ENCODE measurements around the gene NTM.

NTM gene

DNA sequence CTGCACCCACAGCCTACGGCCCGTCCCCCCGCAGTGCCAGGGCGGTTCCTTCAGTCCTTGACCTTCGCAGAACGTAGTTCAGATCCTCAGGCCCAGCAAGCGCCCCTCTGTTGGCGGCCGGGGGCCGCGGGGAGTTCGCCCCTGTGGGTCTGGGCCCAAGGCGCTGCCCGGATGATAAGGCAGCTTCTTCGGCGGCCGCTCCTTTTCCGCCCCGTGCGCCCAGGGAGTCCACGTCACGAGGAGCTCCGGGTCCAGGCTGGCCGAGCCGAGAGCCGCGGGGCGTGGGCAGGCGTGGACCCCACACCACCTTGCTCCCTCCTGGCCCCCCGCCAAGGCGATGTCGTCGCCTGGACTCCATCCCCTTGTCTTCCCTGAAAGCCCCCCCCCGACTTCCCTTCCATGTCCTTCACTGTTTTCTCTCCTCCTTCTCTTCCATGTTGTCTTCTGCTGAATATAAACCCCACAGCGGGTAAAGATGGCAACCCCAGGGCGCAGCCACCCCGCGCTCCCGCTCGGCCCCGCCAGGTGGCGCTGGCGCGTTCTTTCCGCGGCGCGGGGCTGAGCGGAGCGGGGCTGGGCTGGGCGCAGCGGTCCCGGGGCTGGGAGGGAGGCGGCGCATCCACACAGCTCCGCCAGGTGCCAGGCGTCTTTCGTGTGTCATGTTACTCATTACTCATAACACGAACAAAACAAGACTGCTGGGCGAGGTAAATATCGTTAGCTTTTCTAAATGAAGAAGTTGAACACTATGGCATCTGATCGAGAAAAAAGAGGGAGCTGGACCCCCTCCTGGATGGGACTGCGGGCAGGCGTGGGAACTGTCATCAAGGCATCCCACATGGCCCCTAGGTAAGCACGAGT, 321.0 kb downstream of the NTM start:
- DNase-seq = peak; percentile 45

DNA sequence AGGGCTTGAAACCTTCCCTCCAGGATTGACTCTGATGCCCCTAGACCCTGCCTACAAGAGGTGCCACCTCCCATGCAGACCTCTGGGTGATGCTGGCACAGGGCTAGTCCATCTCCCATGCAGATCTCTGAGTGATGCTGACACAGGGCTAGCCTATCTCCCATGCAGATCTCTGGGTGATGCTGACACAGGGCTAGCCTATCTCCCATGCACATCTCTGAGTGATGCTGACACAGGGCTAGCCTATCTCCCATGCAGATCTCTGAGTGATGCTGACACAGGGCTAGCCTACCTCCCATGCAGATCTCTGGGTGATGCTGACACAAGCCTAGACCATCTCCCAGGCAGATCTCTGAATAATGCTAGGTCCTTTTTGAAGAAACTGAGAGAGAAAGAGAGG, 321.7 kb downstream of the NTM start:
- DNase-seq = peak; percentile 14

DNA sequence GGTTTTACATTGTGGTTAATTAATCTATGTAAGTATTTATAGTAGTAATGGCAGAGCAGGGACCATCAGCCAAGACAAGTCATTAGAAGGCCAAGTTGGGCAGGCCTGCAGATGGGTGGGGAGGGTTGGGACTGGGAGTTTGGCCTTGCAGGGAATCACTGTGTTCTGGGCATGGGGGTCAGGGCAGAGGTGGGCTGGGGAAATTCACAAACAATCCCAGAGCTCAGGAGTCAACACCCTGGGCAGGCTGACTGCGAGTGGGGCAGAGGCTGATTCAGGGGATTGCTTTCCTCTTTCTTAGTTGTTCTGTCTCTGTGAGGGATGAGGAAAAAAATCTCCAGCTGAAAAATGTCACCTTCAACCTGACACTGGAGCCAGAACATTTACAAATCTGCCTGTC, 322.5 kb downstream of the NTM start:
- DNase-seq = no peak

DNA sequence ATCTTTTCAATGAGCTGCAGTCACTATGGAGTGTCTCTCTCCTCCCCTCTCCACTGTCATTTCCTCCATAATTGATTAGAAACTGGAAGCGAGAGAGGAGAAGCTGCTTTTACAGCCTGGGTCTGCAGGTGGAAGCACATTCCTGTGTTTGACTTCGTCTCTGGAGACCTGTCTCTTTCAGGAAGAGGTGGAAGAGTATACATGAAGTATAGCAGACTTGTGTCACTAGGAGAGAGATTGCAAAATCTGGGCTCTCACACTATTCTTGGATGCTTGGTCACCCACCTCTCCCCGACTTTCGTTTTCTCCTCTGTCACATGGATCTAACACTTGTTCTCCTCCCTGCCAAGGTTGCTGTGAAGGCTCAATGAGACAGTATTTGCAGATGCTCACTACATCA, 323.3 kb downstream of the NTM start:
- no peak for DNase-seq

DNA sequence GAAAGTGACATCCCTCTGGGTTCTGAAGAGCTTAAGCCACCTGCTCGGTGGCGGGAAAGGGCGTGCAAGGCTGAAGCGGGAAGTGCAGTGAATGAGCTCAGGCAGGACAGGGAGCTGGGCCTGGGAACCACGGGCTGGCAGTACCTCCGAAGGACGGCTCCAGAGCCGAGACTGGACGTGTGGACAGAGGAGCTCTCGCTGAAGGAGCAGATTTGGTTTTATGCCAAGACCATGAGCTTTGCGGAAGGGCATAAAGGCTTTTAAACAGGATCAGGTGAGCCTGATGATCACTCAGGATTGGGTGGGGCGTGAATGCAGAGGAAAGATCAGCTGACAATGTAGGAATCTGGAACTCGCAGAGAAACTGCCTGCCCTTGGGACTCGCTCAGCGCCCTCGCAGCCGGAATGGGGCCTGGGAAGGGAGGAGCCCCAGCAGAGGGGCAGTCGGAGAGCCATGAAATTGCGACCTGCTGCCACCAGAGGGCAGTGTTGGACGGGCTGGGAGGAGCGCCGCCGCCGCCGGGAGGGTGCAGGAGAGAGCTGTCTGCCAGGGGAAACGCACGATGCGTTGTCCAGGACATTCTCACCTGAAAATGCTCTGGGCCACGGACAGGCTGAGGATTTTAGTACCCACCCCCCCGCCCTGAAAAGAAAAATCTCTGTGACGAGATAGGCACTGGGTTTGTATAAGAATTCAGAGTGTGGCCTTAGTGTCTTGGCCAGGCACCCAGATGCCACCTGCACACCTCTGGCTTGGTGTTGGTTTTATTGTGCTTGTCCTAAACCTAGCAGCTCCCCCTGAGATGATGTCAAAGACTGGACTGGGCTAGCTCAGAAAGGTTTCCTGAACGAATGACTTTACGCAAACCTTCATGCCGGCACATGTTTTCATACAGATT, 324.4 kb downstream of the NTM start:
- DNase-seq = peak; percentile 75

DNA sequence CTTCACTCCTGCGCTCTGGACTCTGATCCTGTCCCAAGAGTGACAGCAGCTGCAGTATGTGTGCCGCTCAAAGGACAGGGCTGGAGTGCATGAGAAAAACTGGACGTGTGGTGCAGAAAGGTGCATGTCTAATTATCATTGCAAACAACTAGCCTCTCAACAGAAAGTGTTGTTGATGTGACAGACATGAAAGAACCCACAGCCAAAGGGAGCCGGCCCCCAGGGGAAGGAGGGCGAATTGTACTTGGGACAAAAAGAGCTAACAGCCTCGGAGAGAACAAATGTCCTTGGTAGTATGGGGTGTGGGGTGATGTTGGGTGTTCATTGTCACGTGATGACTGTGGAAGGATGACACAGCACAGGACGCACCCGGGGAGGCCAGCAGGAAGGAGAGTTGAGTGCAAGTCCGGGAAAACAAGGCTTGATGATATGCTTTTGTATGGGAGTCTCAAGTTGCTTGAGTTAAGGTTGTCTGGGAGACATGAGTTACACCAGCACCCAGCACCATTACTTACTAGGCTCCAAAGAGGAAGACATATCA, 325.5 kb downstream of the NTM start:
- DNase-seq = no peak

DNA sequence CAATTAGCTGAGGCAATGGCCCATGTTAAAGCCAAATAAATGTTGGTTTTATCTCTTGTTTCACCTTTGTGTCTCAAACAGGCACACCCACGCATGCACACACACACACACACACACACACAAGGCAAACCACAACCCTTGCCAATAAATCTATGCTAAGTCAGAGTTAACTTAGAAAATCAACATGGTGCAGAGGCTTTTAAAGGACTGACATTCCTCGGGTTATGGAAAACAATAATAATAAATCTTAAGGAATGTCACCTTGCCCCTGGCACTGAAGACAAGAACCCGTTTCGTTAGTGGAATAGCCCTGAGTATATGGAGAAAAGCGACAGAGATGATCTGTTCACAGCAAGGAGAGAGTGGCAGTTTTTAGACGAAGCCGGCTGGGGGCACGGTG, 326.3 kb downstream of the NTM start:
- DNase-seq = no peak

DNA sequence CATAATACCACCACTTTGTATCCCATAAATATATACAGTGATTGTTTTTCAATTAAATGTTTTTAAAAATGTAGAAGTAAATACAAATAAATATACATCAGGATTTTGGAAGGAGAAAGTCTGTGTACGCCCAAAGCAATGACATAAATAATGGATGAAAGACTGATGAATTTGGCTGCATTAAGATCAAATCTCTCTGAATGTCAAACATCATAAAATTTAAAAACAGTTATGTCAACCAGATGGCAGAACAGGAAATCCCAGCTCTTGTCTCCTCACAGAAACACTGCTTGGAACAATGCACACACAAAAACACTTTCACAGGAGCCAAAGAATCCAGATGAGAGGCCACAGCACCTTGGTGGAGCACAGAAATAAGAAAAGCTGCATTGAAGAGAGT, 332.9 kb downstream of the NTM start:
- no peak for DNase-seq

DNA sequence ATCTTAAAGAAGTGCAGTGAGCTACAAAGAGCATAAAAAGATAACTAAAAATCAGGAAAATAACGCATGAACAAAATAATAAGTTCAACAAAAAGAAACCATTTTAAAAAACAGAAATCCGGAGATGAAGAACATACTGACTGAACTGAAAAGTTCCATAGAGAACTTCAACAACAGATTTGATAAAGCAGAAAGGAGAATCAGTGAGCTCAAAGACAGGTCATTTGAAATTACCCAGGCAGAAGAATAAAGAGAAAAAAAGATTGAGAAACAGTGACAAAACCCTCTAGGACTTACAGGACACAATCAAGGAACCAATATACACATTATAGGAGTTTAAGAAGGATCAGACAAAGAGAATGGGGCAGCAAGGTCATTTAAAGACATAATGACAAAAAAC, 334.3 kb downstream of the NTM start:
- no peak for DNase-seq

DNA sequence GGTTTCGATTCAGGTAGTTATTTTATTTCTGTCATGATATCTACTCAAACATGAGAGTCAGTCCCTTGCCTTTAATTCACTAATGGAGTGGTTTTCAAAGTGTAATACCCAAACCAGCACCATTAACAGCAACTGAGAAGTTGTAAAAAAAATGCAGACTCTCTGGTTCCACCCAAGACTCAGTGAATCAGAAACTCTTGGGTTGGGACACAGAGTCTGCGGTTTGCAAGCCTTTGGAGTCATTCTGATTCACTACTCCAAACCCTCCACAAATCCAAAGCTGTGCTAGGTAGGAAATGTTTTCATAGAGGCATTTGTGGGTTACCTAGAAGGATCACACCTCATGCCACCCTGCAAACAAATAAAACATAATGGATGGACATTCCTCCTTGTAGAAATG, 340.1 kb downstream of the NTM start:
- no peak for DNase-seq

DNA sequence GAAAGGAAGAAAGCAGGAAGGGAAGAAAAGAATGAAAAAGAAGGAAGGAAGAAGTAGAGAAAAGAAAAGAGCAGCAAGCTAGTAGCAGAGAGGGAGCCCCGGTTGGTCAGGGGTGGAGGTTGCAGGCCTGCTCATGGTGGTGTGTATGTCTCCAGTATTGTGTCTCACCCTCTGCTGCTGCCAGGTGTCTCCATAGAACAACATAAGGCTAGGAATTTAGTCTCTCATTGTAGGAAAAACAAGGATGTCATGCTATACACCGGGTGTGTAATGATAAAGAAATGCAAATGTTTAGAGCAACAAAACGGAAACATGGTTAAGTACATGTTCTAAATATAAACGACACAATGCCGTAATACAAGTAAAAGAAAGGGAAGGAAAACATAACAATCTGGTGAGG, 342.5 kb downstream of the NTM start:
- no peak for DNase-seq

DNA sequence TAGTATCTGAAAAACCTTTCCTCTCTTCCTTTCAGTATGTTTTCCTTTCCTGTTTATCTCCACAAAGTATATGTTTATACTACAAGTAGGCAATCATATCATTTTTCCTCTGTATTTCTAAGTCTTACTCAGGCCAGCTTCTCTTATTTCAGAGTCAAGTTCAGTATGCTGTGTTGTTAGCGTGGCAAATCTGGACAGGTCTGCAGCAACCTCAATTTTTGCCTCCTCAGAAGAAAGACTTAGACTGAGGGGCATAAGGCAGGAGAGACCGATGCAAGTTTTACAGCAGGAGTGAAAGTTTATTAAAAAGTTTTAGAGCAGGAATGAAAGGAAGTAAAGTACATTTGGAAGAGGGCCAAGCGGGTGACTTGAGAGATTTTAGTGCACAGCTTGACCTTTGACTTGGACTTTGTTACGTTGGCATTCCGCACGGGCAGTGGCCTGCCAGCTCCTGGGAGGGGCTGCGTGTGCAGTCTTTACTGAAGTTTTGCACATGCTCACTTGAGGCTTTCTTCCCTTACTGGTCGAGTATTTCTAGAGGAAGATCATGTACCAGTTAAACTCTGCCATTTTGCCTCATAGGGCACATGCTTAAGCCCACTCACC, 343.2 kb downstream of the NTM start:
- no peak for DNase-seq

DNA sequence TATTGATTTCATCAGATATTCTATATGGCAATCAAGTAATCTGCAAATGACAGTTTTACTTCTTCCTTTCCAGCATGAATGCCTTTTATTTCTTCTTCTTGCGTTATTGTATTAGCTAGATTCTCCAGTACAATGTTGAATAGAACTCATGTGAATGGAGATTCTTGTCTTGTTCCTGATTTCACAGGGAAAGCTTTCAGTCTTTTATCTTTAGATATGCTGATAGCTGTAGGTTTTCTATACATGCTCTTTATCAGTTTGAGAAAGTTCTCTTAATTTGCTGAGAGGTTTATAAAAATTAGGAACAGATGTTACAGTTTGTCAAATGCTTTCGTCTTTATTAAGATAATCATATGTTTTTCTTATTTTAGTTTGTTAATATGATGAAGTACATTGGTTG, 347.2 kb downstream of the NTM start:
- no peak for DNase-seq

DNA sequence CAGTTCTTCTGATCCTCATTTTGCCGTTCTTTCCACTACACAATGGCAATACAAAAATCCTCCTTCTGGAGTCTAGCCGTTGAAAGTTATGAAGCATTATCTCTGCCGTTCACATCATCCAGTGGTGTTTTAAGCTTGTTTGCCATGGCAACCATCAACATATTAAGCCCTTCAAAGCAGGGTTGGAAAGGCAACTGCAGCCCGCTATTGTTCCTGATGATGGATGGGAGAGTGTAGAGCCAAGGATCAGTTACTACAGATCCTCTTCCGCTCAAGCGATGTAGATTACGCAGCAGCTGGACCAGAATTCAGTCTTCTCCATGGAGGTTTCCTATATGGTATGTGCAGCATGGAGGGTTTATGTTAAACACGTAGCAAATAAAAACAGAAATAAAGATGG, 352.7 kb downstream of the NTM start:
- DNase-seq = no peak

DNA sequence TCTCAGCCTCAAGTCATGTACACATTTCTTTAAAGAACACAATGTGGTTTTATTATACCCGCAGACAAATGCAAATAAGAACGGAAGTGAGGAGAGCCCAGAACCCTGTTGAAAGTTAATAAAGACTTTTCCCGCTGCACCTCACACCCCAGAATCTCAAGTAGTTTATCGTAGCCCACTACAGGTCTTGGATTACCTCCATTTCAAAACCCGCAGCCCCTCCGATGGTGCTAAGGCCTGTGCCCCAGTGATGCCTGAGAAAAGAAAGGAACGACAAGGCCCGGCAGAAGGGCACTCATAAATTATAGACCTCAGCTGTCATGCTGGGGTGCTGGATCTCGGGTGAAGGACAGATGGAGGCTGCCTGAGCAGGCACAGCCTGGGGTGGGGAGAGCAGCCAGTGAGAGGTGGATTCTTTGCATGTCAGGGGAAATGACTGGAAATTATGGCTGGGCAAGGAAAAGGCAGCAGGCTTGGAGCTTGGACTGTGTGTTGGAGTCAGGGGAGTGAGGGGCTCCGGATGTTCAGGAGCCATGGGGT, 354.1 kb downstream of the NTM start:
- DNase-seq = no peak

DNA sequence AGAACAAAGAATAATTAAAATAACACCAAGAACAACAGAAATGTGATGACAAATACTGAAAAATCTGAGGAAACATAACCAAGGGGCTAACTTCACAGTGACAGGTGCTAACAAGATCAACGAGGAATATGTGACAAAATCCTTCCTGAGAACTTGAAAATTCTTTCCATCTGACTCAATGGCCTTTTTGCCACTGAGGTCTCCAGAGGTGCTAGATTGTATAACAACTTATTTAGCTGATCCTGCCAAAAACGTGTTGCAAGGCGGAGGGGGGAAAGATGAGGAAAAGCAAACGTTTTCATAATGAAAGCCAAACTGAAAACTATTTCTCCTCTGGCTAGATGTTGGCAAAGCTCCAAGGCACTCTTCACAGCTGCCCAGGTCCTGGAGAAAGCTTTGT, 364.5 kb downstream of the NTM start:
- DNase-seq = no peak

DNA sequence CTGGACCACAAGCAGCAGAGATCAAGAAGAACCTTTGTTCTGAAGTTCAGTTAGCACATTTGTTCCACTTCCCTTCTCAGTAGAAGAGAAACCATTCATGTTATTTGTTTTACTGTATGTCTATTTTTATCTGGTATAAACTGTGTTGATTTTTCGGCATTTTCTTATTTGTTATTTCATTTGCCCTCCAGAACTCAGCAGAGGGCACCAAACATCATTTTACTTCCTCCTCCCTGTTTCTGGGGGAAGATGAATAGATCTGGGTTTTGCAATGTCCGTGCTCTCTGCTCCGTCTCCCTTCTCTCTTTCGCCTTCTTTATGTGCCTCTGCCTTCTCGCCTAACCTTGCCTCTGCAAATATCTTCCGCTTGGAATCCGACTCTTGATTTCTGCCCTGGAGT, 366.9 kb downstream of the NTM start:
- DNase-seq = no peak

DNA sequence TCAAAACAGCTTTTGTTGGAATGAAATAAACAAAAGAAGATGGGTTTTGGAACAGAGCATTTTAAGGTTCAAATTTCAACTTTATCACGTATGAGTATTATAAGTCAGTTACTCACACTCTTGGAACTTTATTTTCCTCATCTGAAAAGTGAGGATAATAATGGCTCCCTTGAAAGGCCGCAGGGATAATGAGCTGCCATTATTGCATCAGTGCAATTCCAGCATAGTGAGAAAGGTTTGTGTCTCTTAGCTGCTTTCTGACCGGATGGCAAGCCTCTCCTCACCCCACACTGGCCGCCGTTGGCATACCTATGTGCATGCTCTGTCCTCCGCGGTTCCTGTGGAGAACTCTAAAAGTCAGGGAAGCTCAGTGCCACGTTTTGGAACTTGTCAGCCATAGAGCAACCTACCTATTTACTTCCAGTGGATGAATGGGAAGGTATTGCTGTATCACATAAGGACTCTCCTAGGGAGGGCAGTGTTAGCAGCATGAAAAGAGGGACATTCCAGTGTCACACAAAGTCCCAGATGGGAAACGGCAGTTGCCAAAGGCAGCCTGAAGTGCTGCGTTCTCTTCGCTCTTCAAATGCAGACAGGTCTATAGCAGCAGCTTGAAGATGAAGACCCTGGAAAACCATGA, 368.9 kb downstream of the NTM start:
- no peak for DNase-seq

DNA sequence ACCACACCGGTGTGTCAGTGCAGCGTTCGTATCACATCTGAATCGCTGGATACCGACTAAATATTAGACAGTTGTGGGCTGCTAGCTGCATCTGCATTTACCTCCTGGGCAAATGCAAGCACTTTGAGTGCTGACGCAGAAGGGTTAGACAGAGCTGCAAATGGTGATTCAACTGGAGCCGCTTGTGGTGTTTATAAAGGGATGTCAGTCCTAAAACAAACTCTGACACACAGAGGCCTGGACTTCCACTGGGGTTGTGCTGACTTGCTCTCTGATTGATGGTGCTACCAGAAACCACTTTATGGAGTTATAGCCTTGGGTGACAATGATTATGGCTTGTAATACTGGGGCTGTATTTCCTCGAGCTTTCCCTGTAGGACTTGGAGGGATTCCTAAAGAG, 374.4 kb downstream of the NTM start:
- no peak for DNase-seq

DNA sequence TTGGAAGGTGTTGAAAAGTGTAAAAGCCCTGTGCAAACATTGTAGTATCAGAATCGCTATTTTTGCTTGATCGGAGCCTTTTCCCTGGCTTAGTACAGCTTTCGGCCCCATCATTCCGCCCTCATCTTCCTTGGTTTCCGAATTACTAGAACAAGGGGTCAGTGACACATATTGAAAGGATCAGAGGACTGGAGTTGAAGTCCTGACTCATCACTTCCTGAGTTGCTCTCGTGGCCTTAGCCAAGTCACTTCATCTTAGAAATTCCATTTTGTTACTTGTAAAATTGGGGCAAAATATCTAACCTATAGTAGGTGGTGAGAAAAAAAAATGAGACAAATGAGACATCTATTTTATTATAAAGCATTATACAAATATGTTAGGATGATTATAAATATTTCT, 375.0 kb downstream of the NTM start:
- peak; percentile 3 for DNase-seq

DNA sequence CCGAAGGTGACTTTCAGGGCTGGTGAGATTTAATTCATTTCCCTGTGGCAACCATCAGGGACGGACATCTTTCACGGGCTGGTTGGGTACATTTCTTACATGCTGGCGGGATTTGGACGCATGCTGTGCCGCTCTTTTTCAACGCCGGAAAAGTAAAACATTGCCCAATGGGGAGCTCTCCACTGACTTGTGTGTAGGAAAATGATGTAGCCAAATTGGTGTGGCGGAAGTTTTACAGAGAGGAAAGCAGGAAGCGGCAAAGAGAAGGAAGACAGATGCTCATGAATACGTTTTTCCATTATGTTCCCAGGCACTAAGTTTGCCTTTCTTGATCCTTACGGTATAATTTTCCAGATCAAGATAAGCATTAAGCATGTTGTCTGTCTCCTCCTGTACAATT, 375.8 kb downstream of the NTM start:
- DNase-seq = no peak

DNA sequence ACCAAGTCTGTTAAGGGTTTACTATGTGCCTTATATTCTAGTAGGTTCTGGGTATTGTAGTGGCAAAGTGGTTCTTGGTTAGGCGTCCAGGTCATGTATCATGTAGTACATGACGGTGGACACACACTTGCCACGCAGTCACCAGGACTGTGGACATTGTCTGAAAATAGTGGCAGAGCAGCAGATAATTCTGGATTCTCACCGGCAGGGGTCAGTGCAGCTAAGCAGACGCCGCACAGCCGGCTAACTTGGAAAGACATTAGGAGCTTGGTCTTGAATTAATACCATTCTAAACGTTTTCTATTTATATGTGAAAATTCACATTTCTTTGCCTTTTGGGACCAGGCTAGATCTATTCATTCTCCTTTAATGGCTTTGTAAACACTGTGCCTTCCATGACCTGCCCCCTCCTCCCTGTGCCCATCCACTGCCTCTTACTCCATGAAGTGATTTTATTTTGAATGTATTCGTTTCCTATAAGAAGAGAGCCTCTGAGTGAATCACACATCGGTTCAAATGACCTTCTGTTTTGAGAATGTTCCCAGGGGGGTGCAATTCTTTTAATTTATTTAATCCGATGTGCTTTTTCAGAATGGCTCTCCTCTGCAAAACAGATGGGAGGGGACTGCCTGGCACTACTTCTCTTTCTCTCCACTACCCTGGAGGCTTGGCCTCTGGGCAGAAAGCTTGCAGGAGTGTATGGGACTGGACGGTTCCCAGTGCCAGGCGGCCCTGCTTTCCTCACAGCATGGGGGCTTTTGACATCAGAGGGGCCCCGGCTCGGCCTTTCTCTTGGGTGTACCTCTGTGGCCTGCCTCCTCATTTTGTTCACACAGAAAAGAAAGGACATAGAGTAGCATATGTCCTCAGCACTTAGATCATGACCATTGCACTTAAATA, 378.0 kb downstream of the NTM start:
- DNase-seq = peak; percentile 39

Measured in activated CD4-positive, alpha-beta T cell treated with anti-CD3 and anti-CD28 coated beads, Interleukin-2, amount 50 U/mL, for 16 hours (primary cell).